HEK293 (cell line): ENCODE data around the gene P2RY2.

Experiments used
- CTCF ChIA-PET: fragments of 350-600 bp; formaldehyde crosslinking; extraction: SDS; loops from one replicate; lab custom pipeline; 2021; ENCODE audit warnings: antibody characterized with exemption; lab: Yijun Ruan, JAX
- POLR2A ChIA-PET: fragments of 300-600 bp; formaldehyde crosslinking; extraction: SDS; loops from one replicate; lab custom pipeline; 2020; ENCODE audit warnings: antibody characterized with exemption, inconsistent platforms; lab: Yijun Ruan, JAX
- H3K27ac ChIP-seq: fragments of 200-500 bp; sonication (Bioruptor generic); 2 replicates; pipeline ENCODE4 v1.5.1; 2014; ENCODE audit warnings: low read depth, low read length, control low read depth, inconsistent platforms; ENCODE audit errors: extremely low read depth
- H3K36me3 ChIP-seq, 2 experiments: fragments of 200-500 bp in 1 of 2; sonication (Bioruptor generic) in 1 of 2; 1 replicate in 1 of 2; 2 replicates in 1 of 2; pipeline ENCODE4 v1.5.1; 2014 to 2017; ENCODE audit warnings: inconsistent platforms in 2 of 2, low read length in 2 of 2; ENCODE audit not compliant: control insufficient read depth in 2 of 2, insufficient read depth in 1 of 2
- H3K4me1 ChIP-seq: fragments of 200-500 bp; sonication (Bioruptor generic); 2 replicates; pipeline ENCODE4 v1.5.1; 2014; ENCODE audit warnings: mild to moderate bottlenecking, low read length, inconsistent platforms; ENCODE audit not compliant: control insufficient read depth, insufficient read depth
- H3K4me3 ChIP-seq: 2 replicates; pipeline ENCODE4 v1.5.1; 2011; ENCODE audit warnings: low read depth, mild to moderate bottlenecking, control low read depth, low read length, moderate library complexity
- H3K9me3 ChIP-seq: fragments of 200-500 bp; sonication (Bioruptor generic); 2 replicates; pipeline ENCODE4 v1.5.1; 2014; ENCODE audit warnings: low read depth, low read length, inconsistent platforms; ENCODE audit not compliant: control insufficient read depth, insufficient read depth
- RBAK ChIP-seq: fragments of 450-650 bp; formaldehyde crosslinking; IDR thresholded peaks from 2 replicates; pipeline ENCODE4 v1.5.1; 2016; ENCODE audit warnings: missing biosample characterization, missing genetic modification characterization
- YY2 ChIP-seq: fragments of 450-650 bp; formaldehyde crosslinking; IDR thresholded peaks from 2 replicates; pipeline ENCODE4 v1.5.1; 2016; ENCODE audit warnings: missing biosample characterization, missing genetic modification characterization
- ZFP37 ChIP-seq: fragments of 450-650 bp; formaldehyde crosslinking; IDR thresholded peaks from 2 replicates; pipeline ENCODE4 v1.5.1; 2016; ENCODE audit warnings: missing biosample characterization, missing genetic modification characterization
- ZFP41 ChIP-seq: fragments of 450-650 bp; formaldehyde crosslinking; IDR thresholded peaks from 2 replicates; pipeline ENCODE4 v1.5.1; 2016; ENCODE audit warnings: missing biosample characterization, missing genetic modification characterization, borderline replicate concordance
- ZNF157 ChIP-seq: fragments of 450-650 bp; formaldehyde crosslinking; IDR thresholded peaks from 2 replicates; pipeline ENCODE4 v1.5.1; 2016; ENCODE audit warnings: missing biosample characterization, missing genetic modification characterization
- ZNF248 ChIP-seq: fragments of 450-650 bp; formaldehyde crosslinking; IDR thresholded peaks from 2 replicates; pipeline ENCODE4 v1.5.1; 2017; ENCODE audit warnings: missing biosample characterization, missing genetic modification characterization
- ZNF350 ChIP-seq: fragments of 450-650 bp; formaldehyde crosslinking; IDR thresholded peaks from 2 replicates; pipeline ENCODE4 v1.5.0; 2017; ENCODE audit warnings: missing biosample characterization, mild to moderate bottlenecking, missing genetic modification characterization
- ZNF394 ChIP-seq: fragments of 450-650 bp; formaldehyde crosslinking; IDR thresholded peaks from 2 replicates; pipeline ENCODE4 v1.5.1; 2016; ENCODE audit warnings: missing biosample characterization, missing genetic modification characterization, mild to moderate bottlenecking, moderate library complexity, borderline replicate concordance
- ZNF433 ChIP-seq: fragments of 450-650 bp; formaldehyde crosslinking; IDR thresholded peaks from 2 replicates; pipeline ENCODE4 v1.5.1; 2016; ENCODE audit warnings: missing biosample characterization, missing genetic modification characterization, low read depth
- ZNF530 ChIP-seq: fragments of 450-650 bp; formaldehyde crosslinking; IDR thresholded peaks from 2 replicates; pipeline ENCODE4 v1.5.1; 2016; ENCODE audit warnings: low read depth, missing biosample characterization, missing genetic modification characterization
- ZNF596 ChIP-seq: fragments of 450-650 bp; IDR thresholded peaks from 2 replicates; pipeline ENCODE4 v1.5.0; 2018; ENCODE audit warnings: missing biosample characterization, mild to moderate bottlenecking, missing genetic modification characterization, moderate library complexity
- ZNF747 ChIP-seq: fragments of 450-650 bp; formaldehyde crosslinking; IDR thresholded peaks from 2 replicates; pipeline ENCODE4 v1.5.1; 2016; ENCODE audit warnings: missing biosample characterization, missing genetic modification characterization
- ZNF768 ChIP-seq: fragments of 450-650 bp; formaldehyde crosslinking; IDR thresholded peaks from 2 replicates; pipeline ENCODE4 v1.5.1; 2018; ENCODE audit warnings: missing biosample characterization, mild to moderate bottlenecking, missing genetic modification characterization
- ZNF776 ChIP-seq: fragments of 450-650 bp; formaldehyde crosslinking; IDR thresholded peaks from 2 replicates; pipeline ENCODE4 v1.5.0; 2017; ENCODE audit warnings: missing biosample characterization, missing genetic modification characterization, borderline replicate concordance
- TF ChIP-seq, protein P1 (sequence below): fragments of 450-650 bp; formaldehyde crosslinking; IDR thresholded peaks from 2 replicates; pipeline ENCODE4 v1.5.1; 2016; ENCODE audit warnings: missing biosample characterization, missing genetic modification characterization
- TF ChIP-seq, protein P2 (sequence below): fragments of 450-650 bp; formaldehyde crosslinking; IDR thresholded peaks from 2 replicates; pipeline ENCODE4 v1.5.1; 2016; ENCODE audit warnings: missing biosample characterization, missing genetic modification characterization
- TF ChIP-seq, protein P3 (sequence below): fragments of 450-650 bp; IDR thresholded peaks from 2 replicates; pipeline ENCODE4 v1.5.1; 2018; ENCODE audit warnings: missing biosample characterization, mild to moderate bottlenecking, missing genetic modification characterization
- TF ChIP-seq, protein P4 (sequence below): fragments of 450-650 bp; formaldehyde crosslinking; IDR thresholded peaks from 2 replicates; pipeline ENCODE4; 2016; ENCODE audit warnings: missing biosample characterization, missing genetic modification characterization

Gene P2RY2

DNA sequence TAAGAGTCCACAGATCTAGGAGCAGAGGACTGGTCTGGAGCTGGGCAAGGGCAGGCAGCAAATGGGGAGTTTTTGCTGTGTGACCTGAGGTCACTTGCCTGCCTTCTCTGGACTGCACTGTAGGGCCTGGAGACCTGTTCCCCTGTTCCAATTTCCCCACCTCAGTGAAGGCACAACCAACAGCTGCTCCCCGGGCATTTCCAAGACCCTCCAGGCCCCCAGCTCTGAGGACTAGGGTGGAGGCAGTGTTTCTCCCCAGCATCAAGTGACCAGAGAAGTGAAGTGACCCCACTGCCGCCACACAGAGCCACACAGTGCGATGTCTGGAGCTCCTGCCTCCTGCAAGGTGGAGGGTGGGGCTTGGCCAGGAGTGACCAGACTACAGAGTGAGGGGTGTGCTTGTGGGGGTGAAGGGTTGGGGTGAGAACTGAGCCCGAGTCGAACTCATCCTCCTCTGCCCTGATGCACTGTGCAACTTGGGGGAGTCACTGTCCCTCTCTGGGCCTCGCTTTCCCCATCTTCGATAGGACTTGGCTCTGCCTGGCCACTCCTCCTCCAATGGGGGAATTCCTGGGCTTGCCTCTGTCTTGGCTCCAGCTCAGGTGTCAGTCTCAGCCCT lies 21.6 kb downstream of the P2RY2 start:
- ChIA-PET CTCF (interaction anchor here (1.6 to 1.8 kb wide), 2 partner anchors 54 to 62 kb away, joined by 3 to 9 read pairs; no protein-coding TSS in a partner anchor), POLR2A (no interaction called here)
- TF ChIP-seq ZNF768 (tag by site-specific recombination) = peak; percentile 60; the same call in 1 of the 2 replicates
- TF ChIP-seq, protein P1, sequence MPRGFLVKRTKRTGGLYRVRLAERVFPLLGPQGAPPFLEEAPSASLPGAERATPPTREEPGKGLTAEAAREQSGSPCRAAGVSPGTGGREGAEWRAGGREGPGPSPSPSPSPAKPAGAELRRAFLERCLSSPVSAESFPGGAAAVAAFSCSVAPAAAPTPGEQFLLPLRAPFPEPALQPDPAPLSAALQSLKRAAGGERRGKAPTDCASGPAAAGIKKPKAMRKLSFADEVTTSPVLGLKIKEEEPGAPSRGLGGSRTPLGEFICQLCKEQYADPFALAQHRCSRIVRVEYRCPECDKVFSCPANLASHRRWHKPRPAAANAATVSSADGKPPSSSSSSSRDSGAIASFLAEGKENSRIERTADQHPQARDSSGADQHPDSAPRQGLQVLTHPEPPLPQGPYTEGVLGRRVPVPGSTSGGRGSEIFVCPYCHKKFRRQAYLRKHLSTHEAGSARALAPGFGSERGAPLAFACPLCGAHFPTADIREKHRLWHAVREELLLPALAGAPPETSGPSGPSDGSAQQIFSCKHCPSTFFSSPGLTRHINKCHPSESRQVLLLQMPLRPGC = no peak
- Histone ChIP-seq H3K4me1 (no peaks in the 10 kb centered on the region), H3K36me3 (no peaks in the 10 kb centered on the region), H3K27ac (no peak overlapping the region), H3K4me3 (no peak overlapping the region), H3K9me3 (no peaks in the 10 kb centered on the region)

GRCh38 chr11:73240190-73240781 lies 22.2 kb downstream of the P2RY2 start:
- Histone ChIP-seq H3K4me1 (no peaks in the 10 kb centered on the region), H3K9me3 (no peaks in the 10 kb centered on the region), H3K27ac (no peak overlapping the region), H3K36me3 (no peaks in the 10 kb centered on the region), H3K4me3 (no peak overlapping the region)
- ChIA-PET POLR2A (no interaction called here), CTCF (interaction anchor here (0.5 to 1.8 kb wide), 6 partner anchors 20 to 1556 kb away, joined by 3 to 9 read pairs (median 3); no protein-coding TSS in a partner anchor)
- TF ChIP-seq ZFP37 (tag by site-specific recombination) (no peak), ZNF433 (no peak), RBAK (no peak), ZNF157 (tag by site-specific recombination) (no peak), ZNF350 (no peak), ZFP41 (no peak), ZNF747 (tag by site-specific recombination) (no peak), ZNF248 (tag by site-specific recombination) (no peak), ZNF776 (tag by site-specific recombination) (no peak), YY2 (tag by site-specific recombination) (no peak), ZNF596 (no peak), ZNF530 (no peak), ZNF394 (no peak)
- TF ChIP-seq, protein P2, sequence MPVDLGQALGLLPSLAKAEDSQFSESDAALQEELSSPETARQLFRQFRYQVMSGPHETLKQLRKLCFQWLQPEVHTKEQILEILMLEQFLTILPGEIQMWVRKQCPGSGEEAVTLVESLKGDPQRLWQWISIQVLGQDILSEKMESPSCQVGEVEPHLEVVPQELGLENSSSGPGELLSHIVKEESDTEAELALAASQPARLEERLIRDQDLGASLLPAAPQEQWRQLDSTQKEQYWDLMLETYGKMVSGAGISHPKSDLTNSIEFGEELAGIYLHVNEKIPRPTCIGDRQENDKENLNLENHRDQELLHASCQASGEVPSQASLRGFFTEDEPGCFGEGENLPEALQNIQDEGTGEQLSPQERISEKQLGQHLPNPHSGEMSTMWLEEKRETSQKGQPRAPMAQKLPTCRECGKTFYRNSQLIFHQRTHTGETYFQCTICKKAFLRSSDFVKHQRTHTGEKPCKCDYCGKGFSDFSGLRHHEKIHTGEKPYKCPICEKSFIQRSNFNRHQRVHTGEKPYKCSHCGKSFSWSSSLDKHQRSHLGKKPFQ = no peak
- TF ChIP-seq, protein P3, sequence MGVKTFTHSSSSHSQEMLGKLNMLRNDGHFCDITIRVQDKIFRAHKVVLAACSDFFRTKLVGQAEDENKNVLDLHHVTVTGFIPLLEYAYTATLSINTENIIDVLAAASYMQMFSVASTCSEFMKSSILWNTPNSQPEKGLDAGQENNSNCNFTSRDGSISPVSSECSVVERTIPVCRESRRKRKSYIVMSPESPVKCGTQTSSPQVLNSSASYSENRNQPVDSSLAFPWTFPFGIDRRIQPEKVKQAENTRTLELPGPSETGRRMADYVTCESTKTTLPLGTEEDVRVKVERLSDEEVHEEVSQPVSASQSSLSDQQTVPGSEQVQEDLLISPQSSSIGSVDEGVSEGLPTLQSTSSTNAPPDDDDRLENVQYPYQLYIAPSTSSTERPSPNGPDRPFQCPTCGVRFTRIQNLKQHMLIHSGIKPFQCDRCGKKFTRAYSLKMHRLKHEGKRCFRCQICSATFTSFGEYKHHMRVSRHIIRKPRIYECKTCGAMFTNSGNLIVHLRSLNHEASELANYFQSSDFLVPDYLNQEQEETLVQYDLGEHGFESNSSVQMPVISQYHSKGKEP (tag by site-specific recombination) = no peak
- TF ChIP-seq, protein P4, sequence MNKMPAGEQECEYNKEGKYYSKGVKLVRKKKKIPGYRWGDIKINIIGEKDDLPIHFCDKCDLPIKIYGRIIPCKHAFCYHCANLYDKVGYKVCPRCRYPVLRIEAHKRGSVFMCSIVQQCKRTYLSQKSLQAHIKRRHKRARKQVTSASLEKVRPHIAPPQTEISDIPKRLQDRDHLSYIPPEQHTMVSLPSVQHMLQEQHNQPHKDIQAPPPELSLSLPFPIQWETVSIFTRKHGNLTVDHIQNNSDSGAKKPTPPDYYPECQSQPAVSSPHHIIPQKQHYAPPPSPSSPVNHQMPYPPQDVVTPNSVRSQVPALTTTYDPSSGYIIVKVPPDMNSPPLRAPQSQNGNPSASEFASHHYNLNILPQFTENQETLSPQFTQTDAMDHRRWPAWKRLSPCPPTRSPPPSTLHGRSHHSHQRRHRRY (tag by site-specific recombination) = no peak
